HL-60 (cell line): ENCODE results near the gene PIK3CD.

Source experiments
- DNase-seq, 2 experiments: peaks; one replicate each; pipeline ENCODE4 v3.0.0-alpha.2; 2010 to 2020; ENCODE audit warnings: low read depth in 1 of 2, low spot score in 1 of 2
- H3K27ac ChIP-seq: fragments of 250-450 bp; sonication (Bioruptor Pico); replicated peaks from 2 replicates; pipeline ENCODE4 v1.5.1; 2020; ENCODE audit warnings: mild to moderate bottlenecking, moderate library complexity
- H3K27me3 ChIP-seq: fragments of 250-450 bp; sonication (Bioruptor Pico); 2 replicates; pipeline ENCODE4 v1.5.1; 2021; ENCODE audit warnings: mild to moderate bottlenecking, moderate library complexity; ENCODE audit not compliant: insufficient read depth, poor library complexity, severe bottlenecking
- H3K4me3 ChIP-seq: replicated peaks from 2 replicates; pipeline ENCODE4 v1.5.1; 2011; ENCODE audit warnings: mild to moderate bottlenecking, control low read depth, low read length; ENCODE audit not compliant: insufficient read depth
- GABPA ChIP-seq: IDR thresholded peaks from 2 replicates; pipeline ENCODE4 v1.6.1; 2012; ENCODE audit warnings: low read depth
- POLR2AphosphoS5 ChIP-seq: IDR thresholded peaks from 2 replicates; pipeline ENCODE4 v1.6.1; 2012; ENCODE audit warnings: low read depth
- SPI1 ChIP-seq: IDR thresholded peaks from 2 replicates; pipeline ENCODE4 v1.6.1; 2012; ENCODE audit warnings: low read depth, mild to moderate bottlenecking, borderline replicate concordance
- TF ChIP-seq, protein P1 (sequence below): IDR thresholded peaks from 2 replicates; pipeline ENCODE4 v1.6.1; 2012; ENCODE audit warnings: low read depth; ENCODE audit not compliant: insufficient replicate concordance
- TF ChIP-seq, protein P2 (sequence below): IDR thresholded peaks from one replicate; pipeline ENCODE4 v1.5.1; 2011; ENCODE audit warnings: low read length, control low read depth, inconsistent platforms; ENCODE audit not compliant: insufficient read depth

PIK3CD gene

DNA sequence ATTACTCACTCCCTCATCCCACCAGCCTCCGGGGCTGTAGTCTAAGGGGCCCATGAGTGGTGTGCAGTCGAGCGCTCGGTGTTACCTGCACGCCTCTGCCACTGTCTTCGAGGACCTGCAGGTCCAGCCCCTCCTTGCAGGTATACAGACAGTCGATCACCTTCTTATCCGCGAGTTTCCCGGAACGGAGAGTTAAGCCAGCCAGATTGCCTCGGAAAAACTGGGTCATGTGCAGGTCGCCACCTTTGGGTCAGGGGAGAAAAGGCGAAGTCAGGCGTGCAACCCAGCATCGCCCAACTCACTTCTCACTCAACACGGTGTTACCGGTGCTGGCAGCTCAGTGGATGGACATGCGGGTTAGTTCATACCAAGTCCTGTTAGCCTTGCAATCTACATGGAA, 84.3 kb downstream of the PIK3CD start:
- TF ChIP-seq GABPA (no peak), SPI1 (no peak), POLR2AphosphoS5 (no peak)
- TF ChIP-seq, protein P1, sequence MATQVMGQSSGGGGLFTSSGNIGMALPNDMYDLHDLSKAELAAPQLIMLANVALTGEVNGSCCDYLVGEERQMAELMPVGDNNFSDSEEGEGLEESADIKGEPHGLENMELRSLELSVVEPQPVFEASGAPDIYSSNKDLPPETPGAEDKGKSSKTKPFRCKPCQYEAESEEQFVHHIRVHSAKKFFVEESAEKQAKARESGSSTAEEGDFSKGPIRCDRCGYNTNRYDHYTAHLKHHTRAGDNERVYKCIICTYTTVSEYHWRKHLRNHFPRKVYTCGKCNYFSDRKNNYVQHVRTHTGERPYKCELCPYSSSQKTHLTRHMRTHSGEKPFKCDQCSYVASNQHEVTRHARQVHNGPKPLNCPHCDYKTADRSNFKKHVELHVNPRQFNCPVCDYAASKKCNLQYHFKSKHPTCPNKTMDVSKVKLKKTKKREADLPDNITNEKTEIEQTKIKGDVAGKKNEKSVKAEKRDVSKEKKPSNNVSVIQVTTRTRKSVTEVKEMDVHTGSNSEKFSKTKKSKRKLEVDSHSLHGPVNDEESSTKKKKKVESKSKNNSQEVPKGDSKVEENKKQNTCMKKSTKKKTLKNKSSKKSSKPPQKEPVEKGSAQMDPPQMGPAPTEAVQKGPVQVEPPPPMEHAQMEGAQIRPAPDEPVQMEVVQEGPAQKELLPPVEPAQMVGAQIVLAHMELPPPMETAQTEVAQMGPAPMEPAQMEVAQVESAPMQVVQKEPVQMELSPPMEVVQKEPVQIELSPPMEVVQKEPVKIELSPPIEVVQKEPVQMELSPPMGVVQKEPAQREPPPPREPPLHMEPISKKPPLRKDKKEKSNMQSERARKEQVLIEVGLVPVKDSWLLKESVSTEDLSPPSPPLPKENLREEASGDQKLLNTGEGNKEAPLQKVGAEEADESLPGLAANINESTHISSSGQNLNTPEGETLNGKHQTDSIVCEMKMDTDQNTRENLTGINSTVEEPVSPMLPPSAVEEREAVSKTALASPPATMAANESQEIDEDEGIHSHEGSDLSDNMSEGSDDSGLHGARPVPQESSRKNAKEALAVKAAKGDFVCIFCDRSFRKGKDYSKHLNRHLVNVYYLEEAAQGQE, result no peak
- TF ChIP-seq, protein P2, sequence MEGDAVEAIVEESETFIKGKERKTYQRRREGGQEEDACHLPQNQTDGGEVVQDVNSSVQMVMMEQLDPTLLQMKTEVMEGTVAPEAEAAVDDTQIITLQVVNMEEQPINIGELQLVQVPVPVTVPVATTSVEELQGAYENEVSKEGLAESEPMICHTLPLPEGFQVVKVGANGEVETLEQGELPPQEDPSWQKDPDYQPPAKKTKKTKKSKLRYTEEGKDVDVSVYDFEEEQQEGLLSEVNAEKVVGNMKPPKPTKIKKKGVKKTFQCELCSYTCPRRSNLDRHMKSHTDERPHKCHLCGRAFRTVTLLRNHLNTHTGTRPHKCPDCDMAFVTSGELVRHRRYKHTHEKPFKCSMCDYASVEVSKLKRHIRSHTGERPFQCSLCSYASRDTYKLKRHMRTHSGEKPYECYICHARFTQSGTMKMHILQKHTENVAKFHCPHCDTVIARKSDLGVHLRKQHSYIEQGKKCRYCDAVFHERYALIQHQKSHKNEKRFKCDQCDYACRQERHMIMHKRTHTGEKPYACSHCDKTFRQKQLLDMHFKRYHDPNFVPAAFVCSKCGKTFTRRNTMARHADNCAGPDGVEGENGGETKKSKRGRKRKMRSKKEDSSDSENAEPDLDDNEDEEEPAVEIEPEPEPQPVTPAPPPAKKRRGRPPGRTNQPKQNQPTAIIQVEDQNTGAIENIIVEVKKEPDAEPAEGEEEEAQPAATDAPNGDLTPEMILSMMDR, result no peak
- no peak for DNase-seq
- H3K27ac ChIP-seq, result no peak overlapping the region

DNA sequence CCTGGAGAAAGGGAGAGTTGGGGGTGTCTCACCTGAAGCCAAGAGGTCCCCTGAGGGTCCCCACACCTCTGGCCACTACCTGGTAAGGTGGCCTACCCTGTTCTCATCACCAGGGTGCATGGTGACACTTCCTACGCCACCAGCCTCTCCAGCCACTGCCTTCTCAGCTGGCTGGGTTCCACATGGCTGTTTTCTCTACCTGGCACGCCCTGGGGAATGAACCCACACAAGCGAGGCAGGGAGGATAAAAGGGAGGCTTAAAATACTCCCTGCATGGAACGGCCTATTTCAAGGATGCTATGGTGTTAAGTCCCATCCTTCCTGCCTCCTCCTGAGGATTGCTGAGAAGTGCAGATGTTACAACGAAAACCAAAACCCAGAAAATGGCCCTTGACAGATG, 84.7 kb downstream of the PIK3CD start:
- no peak overlapping the region for H3K27ac ChIP-seq
- no peak for TF ChIP-seq SPI1
- no peak for TF ChIP-seq POLR2AphosphoS5
- TF ChIP-seq, protein P1, result no peak
- TF ChIP-seq, protein P2, result no peak
- no peak for TF ChIP-seq GABPA
- no peak overlapping the region for H3K4me3 ChIP-seq
- H3K27me3 ChIP-seq, result no peaks in the 10 kb centered on the region
- DNase-seq, result no peak

More for the DNA sequence above, 84.3 kb downstream of the PIK3CD start:
- Histone ChIP-seq H3K27me3 (no peaks in the 10 kb centered on the region), H3K4me3 (no peak overlapping the region)

DNA sequence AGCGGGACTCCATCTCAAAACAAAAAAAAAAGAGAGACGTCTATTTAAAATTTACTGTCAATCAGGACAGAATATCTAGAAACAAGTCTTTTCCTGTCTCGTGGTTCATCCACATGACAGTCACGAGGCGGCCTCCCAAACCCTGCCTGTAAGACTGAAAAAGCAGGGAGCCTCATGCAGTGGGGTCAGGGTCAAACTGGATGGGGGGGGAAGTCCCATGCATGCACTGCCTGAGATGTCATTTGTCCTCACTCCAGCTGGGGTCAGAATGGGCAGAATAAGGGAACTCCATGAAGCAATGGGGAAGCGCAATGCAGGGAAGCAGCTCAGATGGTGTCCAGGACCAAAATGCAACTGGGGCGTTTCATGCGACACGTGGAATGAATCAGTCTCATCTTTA, 85.5 kb downstream of the PIK3CD start:
- H3K27ac ChIP-seq, result no peak overlapping the region
- H3K4me3 ChIP-seq, result no peak overlapping the region
- DNase-seq, result no peak
- TF ChIP-seq POLR2AphosphoS5 (no peak), GABPA (no peak), SPI1 (no peak)
- TF ChIP-seq, protein P2, result no peak
- TF ChIP-seq, protein P1, result no peak
- H3K27me3 ChIP-seq, result no peaks in the 10 kb centered on the region
